H1 (cell line): ENCODE data around the gene WIPF1. TPM values are rescaled to one million over a fixed set of nuclear protein-coding genes. Genes with fewer than 3 reads are reported as not detected.

Experiments used
- CHD2 ChIP-seq: IDR thresholded peaks from 2 replicates; pipeline ENCODE4 v1.6.1; 2012; ENCODE audit warnings: low read length, improper control_type of control experiment
- CTBP2 ChIP-seq: IDR thresholded peaks from 2 replicates; pipeline ENCODE4 v1.7.0; 2011; ENCODE audit warnings: borderline replicate concordance, mild to moderate bottlenecking, moderate library complexity, mixed read lengths, low read length; ENCODE audit not compliant: insufficient read depth, insufficient read length
- POU5F1 ChIP-seq: IDR thresholded peaks from 2 replicates; pipeline ENCODE4 v1.6.1; 2011; ENCODE audit warnings: low read depth, mild to moderate bottlenecking, low read length, moderate library complexity
- RAD21 ChIP-seq, 2 experiments: IDR thresholded peaks in 1 of 2; conservative IDR thresholded peaks in 1 of 2; 2 replicates each; pipeline ENCODE4 v1.6.1; 2011; ENCODE audit warnings: low read depth in 2 of 2, low read length in 2 of 2, improper control_type of control experiment in 1 of 2, inconsistent platforms in 1 of 2, mild to moderate bottlenecking in 1 of 2, moderate library complexity in 1 of 2
- RFX5 ChIP-seq: IDR thresholded peaks from 2 replicates; pipeline ENCODE4 v1.6.1; 2011; ENCODE audit warnings: low read depth, low read length, improper control_type of control experiment, borderline replicate concordance
- SP2 ChIP-seq: IDR thresholded peaks from 2 replicates; pipeline ENCODE4 v1.6.1; 2012; ENCODE audit warnings: mild to moderate bottlenecking, low read length, inconsistent platforms
- TCF12 ChIP-seq: IDR thresholded peaks from 2 replicates; pipeline ENCODE4 v1.6.1; 2011; ENCODE audit warnings: low read depth, mild to moderate bottlenecking, low read length
- polyA plus RNA-seq, 7 experiments: library from polyadenylated mRNA; depleted of rRNA in 3 of 7; stranded (reverse) in 5 of 7; unstranded in 2 of 7; fragments of >200 nt in 5 of 7; fragments of 200-250 nt in 2 of 7; gene quantifications; 1 replicate in 5 of 7; 2 replicates in 1 of 7; 4 replicates in 1 of 7; pipeline versions ENCODE4 v1.2.1 to v1.2.3, GENCODE V29; 2011 to 2013; ENCODE audit warnings: missing spikeins in 2 of 7, mixed read lengths in 2 of 7
- total RNA-seq: library from RNA; stranded (reverse); fragmentation: NEBNext Ultra II Directional; extraction: Animal tissue kit (Norgen Biotek cat#: 25700); gene quantifications from 2 replicates; pipeline ENCODE4 v1.2.1, GENCODE V29; 2021

WIPF1 gene
- total and polyA plus RNA-seq, 2 of the 8 experiments (the other 6 are each of a cell fraction or from before 2014, with no cell fraction given): 4.7 to 5.2 TPM

- TF ChIP-seq SP2 (no peak), RFX5 (no peak), POU5F1 (no peak), RAD21 (IDR thresholded peaks at IDR 0.05 in 1 of 2, conservative IDR thresholded peaks at IDR 0.05 in 1 of 2; ENCODE audit: low read depth in 2 of 2, low read length in 2 of 2) (no peak), TCF12 (no peak), CTBP2 (no peak), CHD2 (no peak)
- TF ChIP-seq, all 59 proteins: peak for 0
Observed at GRCh38 chr2:174615871-174616436, 18.4 kb upstream of the WIPF1 start (continued).
